ENCODE results near the gene IPO9.

GRCh38 chr1:201828820-201829774 is at the start of gene IPO9:
- TF ChIP-seq ISL1 (CRISPR knock-in tag; IDR thresholded peaks at IDR 0.05) = no peak
- no peak for TF ChIP-seq ARNTL (CRISPR knock-in tag; IDR thresholded peaks at IDR 0.05; ENCODE audit: borderline replicate concordance, low read depth)
- 0 out of 2 replicates have a peak, but pooled peaks have one; percentile 30 for TF ChIP-seq RARB (CRISPR knock-in tag; IDR thresholded peaks at IDR 0.05)
- TF ChIP-seq GLIS3 (CRISPR knock-in tag; IDR thresholded peaks at IDR 0.05) = 0 out of 2 replicates have a peak, but pooled peaks have one; percentile 58
- TF ChIP-seq PATZ1 (CRISPR knock-in tag; IDR thresholded peaks at IDR 0.05; ENCODE audit: borderline replicate concordance) = no peak
- no peak for TF ChIP-seq ESRRG (CRISPR knock-in tag; IDR thresholded peaks at IDR 0.05)
- no peak for TF ChIP-seq ZFP3 (CRISPR knock-in tag; IDR thresholded peaks at IDR 0.05)
- no peak for TF ChIP-seq CREB5 (CRISPR knock-in tag; IDR thresholded peaks at IDR 0.05; ENCODE audit: low read depth)
- TF ChIP-seq TCF4 (CRISPR knock-in tag; IDR thresholded peaks at IDR 0.05; ENCODE audit: borderline replicate concordance) = no peak
- no peak for TF ChIP-seq ZNF8 (CRISPR knock-in tag; IDR thresholded peaks at IDR 0.05)
- no peak for TF ChIP-seq ZFP30 (CRISPR knock-in tag; IDR thresholded peaks at IDR 0.05)
- TF ChIP-seq POU6F1 (CRISPR knock-in tag; IDR thresholded peaks at IDR 0.05; ENCODE audit: borderline replicate concordance, low read depth) = no peak
- no peak for TF ChIP-seq CSDC2 (CRISPR knock-in tag; IDR thresholded peaks at IDR 0.05)
- no peak; the same call in 1 of the 2 replicates for TF ChIP-seq OSR1 (CRISPR knock-in tag; IDR thresholded peaks at IDR 0.05)
